GM12872 (cell line): ENCODE results near the gene ZCCHC2.

Experiments used
- CTCF ChIP-seq: IDR thresholded peaks from 3 replicates; pipeline ENCODE4 v1.5.1; 2011; ENCODE audit warnings: low read depth, mild to moderate bottlenecking, low read length, moderate library complexity; ENCODE audit not compliant: insufficient read depth

The ZCCHC2 gene

GRCh38 chr18:62522504-62523254 lies at the start of gene ZCCHC2:
ZCCHC2 (plus strand) TSS chr18:62523025; CDS start chr18:62523425, 400 bp downstream.
- no peak for TF ChIP-seq CTCF

- no peak for TF ChIP-seq CTCF
Observed at GRCh38 chr18:62479574-62479973, 43.3 kb upstream of the ZCCHC2 start.

- TF ChIP-seq CTCF, result no peak
Observed at GRCh38 chr18:62480927-62481326, 41.9 kb upstream of the ZCCHC2 start.

- no peak for TF ChIP-seq CTCF
Observed at GRCh38 chr18:62484941-62485340, 37.9 kb upstream of the ZCCHC2 start.

- TF ChIP-seq CTCF, result no peak
Observed at GRCh38 chr18:62485684-62486083, 37.1 kb upstream of the ZCCHC2 start.

- TF ChIP-seq CTCF, result no peak
Observed at GRCh38 chr18:62486290-62486964, 36.4 kb upstream of the ZCCHC2 start.

- TF ChIP-seq CTCF, result no peak
Observed at GRCh38 chr18:62487161-62487560, 35.7 kb upstream of the ZCCHC2 start.
